Suprapubic skin (tissue), 4 donors: ENCODE results near the gene LTV1.

Source experiments
- CTCF ChIP-seq, 2 donors: fragments of 200-600 bp in 1 of 2; fragments of 450-650 bp in 1 of 2; sonication (generic) in 1 of 2; IDR thresholded peaks; one replicate each; pipeline ENCODE4 v1.5.1; 2016 to 2019; ENCODE audit warnings: antibody characterized with exemption in 2 of 2, mild to moderate bottlenecking in 1 of 2, moderate library complexity in 1 of 2
- EP300 ChIP-seq: sonication (generic); formaldehyde crosslinking; IDR thresholded peaks from one replicate; pipeline ENCODE4 v1.6.1; 2017; ENCODE audit warnings: antibody characterized with exemption
- POLR2A ChIP-seq, 2 donors: fragments of 450-650 bp; IDR thresholded peaks; one replicate each; pipeline ENCODE4 v1.6.1; 2017; ENCODE audit warnings: antibody characterized with exemption in 2 of 2, mild to moderate bottlenecking in 2 of 2, moderate library complexity in 2 of 2
- POLR2AphosphoS5 ChIP-seq, 3 donors: sonication (generic); formaldehyde crosslinking; IDR thresholded peaks; one replicate each; pipeline ENCODE4 v1.6.1; 2017; ENCODE audit warnings: antibody characterized with exemption in 3 of 3

GRCh38 chr6:143806282-143807102 lies 36.6 kb upstream of the LTV1 start:
- TF ChIP-seq POLR2A (IDR thresholded peaks at IDR 0.05), result no peak
- no peak for TF ChIP-seq CTCF (IDR thresholded peaks at IDR 0.05)
- TF ChIP-seq POLR2AphosphoS5 (IDR thresholded peaks at IDR 0.05), result no peak
- TF ChIP-seq EP300, result no peak
